CD14-positive monocyte (primary cell): ENCODE results near the gene CYB5RL. TPM values are rescaled to one million over a fixed set of nuclear protein-coding genes. Genes with fewer than 3 reads are reported as not detected.

Source experiments
- DNase-seq, 3 donors: peaks; one replicate each; pipeline ENCODE4 v3.0.0-alpha.2; 2011 to 2022
- H2AFZ ChIP-seq: 2 replicates; pipeline ENCODE4 v1.6.0; 2012; ENCODE audit warnings: mild to moderate bottlenecking, low read depth, low read length, inconsistent platforms; ENCODE audit not compliant: insufficient read depth, poor library complexity, severe bottlenecking
- H3K27ac ChIP-seq, 2 donors: 1 replicate in 1 of 2; 2 replicates in 1 of 2; pipeline ENCODE4 v1.5.1; 2012 to 2013; ENCODE audit warnings: low read length in 2 of 2, control low read depth in 1 of 2, inconsistent platforms in 1 of 2, low read depth in 1 of 2, mild to moderate bottlenecking in 1 of 2
- H3K27me3 ChIP-seq, 2 donors: one replicate each; pipeline versions ENCODE4 v1.6.0 to v1.6.1; 2011 to 2013; ENCODE audit warnings: low read length in 2 of 2; ENCODE audit not compliant: control insufficient read depth in 2 of 2, insufficient read depth in 2 of 2
- H3K36me3 ChIP-seq, 2 donors: replicated peaks in 1 of 2; 1 replicate in 1 of 2; 2 replicates in 1 of 2; pipeline versions ENCODE4 v1.5.1 to v1.6.1; 2012 to 2013; ENCODE audit warnings: low read length in 2 of 2, control low read depth in 1 of 2, inconsistent platforms in 1 of 2, mild to moderate bottlenecking in 1 of 2; ENCODE audit not compliant: insufficient read depth in 2 of 2, control insufficient read depth in 1 of 2
- H3K4me1 ChIP-seq, 2 donors: 1 replicate in 1 of 2; 2 replicates in 1 of 2; pipeline versions ENCODE4 v1.5.1 to v1.6.1; 2012 to 2013; ENCODE audit warnings: low read length in 2 of 2, control low read depth in 1 of 2, inconsistent platforms in 1 of 2, mild to moderate bottlenecking in 1 of 2, moderate library complexity in 1 of 2; ENCODE audit not compliant: insufficient read depth in 2 of 2, control insufficient read depth in 1 of 2
- H3K4me2 ChIP-seq: replicated peaks from 2 replicates; pipeline ENCODE3; 2012; ENCODE audit warnings: low read length, moderate library complexity, mild to moderate bottlenecking; ENCODE audit not compliant: poor library complexity, severe bottlenecking; ENCODE audit errors: extremely low read depth
- H3K4me3 ChIP-seq, 3 experiments: fragments of 200-600 bp in 1 of 3; sonication (generic) in 1 of 3; replicated peaks in 1 of 3; 1 replicate in 2 of 3; 2 replicates in 1 of 3; pipeline ENCODE4 v1.5.1; 2011 to 2013; ENCODE audit warnings: low read length in 3 of 3, mild to moderate bottlenecking in 3 of 3, control low read depth in 2 of 3, low read depth in 2 of 3, inconsistent platforms in 1 of 3, moderate library complexity in 1 of 3
- H3K79me2 ChIP-seq: 2 replicates; pipeline ENCODE4 v1.6.0; 2012; ENCODE audit warnings: mild to moderate bottlenecking, control low read depth, inconsistent platforms, low read length, moderate library complexity; ENCODE audit not compliant: insufficient read depth
- H3K9ac ChIP-seq: 2 replicates; pipeline ENCODE4 v1.6.0; 2017; ENCODE audit warnings: low read length, mild to moderate bottlenecking; ENCODE audit not compliant: insufficient read depth, poor library complexity, severe bottlenecking
- H3K9me3 ChIP-seq, 2 donors: replicated peaks in 1 of 2; 1 replicate in 1 of 2; 2 replicates in 1 of 2; pipeline versions ENCODE4 v1.5.1 to v1.6.1; 2012 to 2013; ENCODE audit warnings: low read length in 2 of 2, control low read depth in 1 of 2; ENCODE audit not compliant: control insufficient read depth in 1 of 2, insufficient read depth in 1 of 2
- H4K20me1 ChIP-seq: 2 replicates; pipeline ENCODE4 v1.6.0; 2012; ENCODE audit warnings: mild to moderate bottlenecking, low read length, control low read depth, moderate library complexity; ENCODE audit not compliant: insufficient read depth
- H3K27ac Mint-ChIP-seq, 7 donors: one replicate each; pipeline ENCODE4 v1.8.0; 2020; ENCODE audit warnings: mild to moderate bottlenecking in 7 of 7, mixed read lengths in 7 of 7, moderate library complexity in 6 of 7, inconsistent platforms in 2 of 7
- H3K27me3 Mint-ChIP-seq, 3 donors: one replicate each; pipeline ENCODE4 v1.8.0; 2021 to 2022; ENCODE audit warnings: low read depth in 3 of 3, mild to moderate bottlenecking in 3 of 3, mixed read lengths in 3 of 3, moderate library complexity in 3 of 3, inconsistent platforms in 1 of 3
- H3K36me3 Mint-ChIP-seq, 2 donors: one replicate each; pipeline ENCODE4 v1.8.0; 2020; ENCODE audit warnings: mixed read lengths in 2 of 2, inconsistent platforms in 1 of 2, mild to moderate bottlenecking in 1 of 2
- H3K4me1 Mint-ChIP-seq: one replicate; pipeline ENCODE4 v1.8.0; 2020; ENCODE audit warnings: mild to moderate bottlenecking, mixed read lengths
- H3K4me3 Mint-ChIP-seq, 2 donors: one replicate each; pipeline ENCODE4 v1.8.0; 2020; ENCODE audit warnings: mild to moderate bottlenecking in 2 of 2, mixed read lengths in 2 of 2, moderate library complexity in 1 of 2
- H3K9me3 Mint-ChIP-seq, 7 donors: one replicate each; pipeline ENCODE4 v1.8.0; 2020 to 2022; ENCODE audit warnings: mixed read lengths in 7 of 7, mild to moderate bottlenecking in 6 of 7, moderate library complexity in 6 of 7, inconsistent platforms in 2 of 7
- CTCF ChIP-seq: fragments of 200-600 bp; IDR thresholded peaks from one replicate; pipeline ENCODE4 v1.8.0; 2022; ENCODE audit warnings: antibody characterized with exemption, mild to moderate bottlenecking
- WGBS: methylation state at CpG from one replicate; pipeline ENCODE4 v1.1.5; 2013; ENCODE audit warnings: missing lambda C conversion rate; ENCODE audit not compliant: insufficient coverage; 5-methylcytosine and 5-hydroxymethylcytosine counted together
- intact Hi-C, 2 donors: fragments of 100-400 bp; cut with micrococcal nuclease; formaldehyde crosslinking; loops; one replicate each; pipeline versions ENCODE4 v1.15.0 to v1.15.1; 2023
- polyA plus RNA-seq, 3 donors: library from polyadenylated mRNA; depleted of rRNA in 1 of 3; unstranded in 2 of 3; stranded (reverse) in 1 of 3; fragments of 300-500 nt in 2 of 3; fragments of >200 nt in 1 of 3; fragmentation: Illumina TruSeq in 2 of 3; gene quantifications; 1 replicate in 2 of 3; 2 replicates in 1 of 3; pipeline ENCODE4 v1.2.3, GENCODE V29; 2012 to 2021

CYB5RL gene
- polyA plus RNA-seq, 3 donors, result 0.76 to 3.9 (median 1.5) TPM

- Histone ChIP-seq H3K9ac (no peak overlapping the region), H2AFZ (no peak overlapping the region), H3K4me1 (peaks cover 4% of the 10 kb centered on the region in 2 donors), H3K4me3 (no peak overlapping the region), H3K27me3 (no peaks in the 10 kb centered on the region), H3K4me2 (no peak overlapping the region), H3K36me3 (no peaks in the 10 kb centered on the region), H4K20me1 (no peaks in the 10 kb centered on the region), H3K79me2 (no peaks in the 10 kb centered on the region), H3K27ac (no peak overlapping the region), H3K9me3 (no peaks in the 10 kb centered on the region)
- DNase-seq, result no peak
- Mint-ChIP-seq H3K9me3 (peaks cover 0 to 7% (median 0%) of the 10 kb centered on the region in 7 donors), H3K4me3 (no peak overlapping the region), H3K27me3 (peaks cover 0 to 4% (median 0%) of the 10 kb centered on the region in 3 donors), H3K4me1 (peaks cover 10% of the 10 kb centered on the region), H3K27ac (peak overlapping the region in 1 of 7 donors; percentile 51), H3K36me3 (no peaks in the 10 kb centered on the region)
- no peak for TF ChIP-seq CTCF
- intact Hi-C loops, result no loop called here
- 94% methylated on average over 5 of the region's 5 CpGs for WGBS
These were observed 48.8 kb downstream of the CYB5RL start for GRCh38 chr1:54151013-54151412.

Other genes with a start within 250 kb of the CYB5RL start
- gene LDLRAD1, start 181.8 kb downstream of the CYB5RL start, polyA plus RNA-seq, result not detected
- gene TMEM59, start 146.8 kb downstream of the CYB5RL start, polyA plus RNA-seq, result 100 to 1,000 TPM; 169 to 925 (median 831) TPM
- gene TCEANC2, start 146.4 kb downstream of the CYB5RL start, polyA plus RNA-seq, result 1 to 10 TPM; 3.0 to 6.7 (median 3.8) TPM
- gene CDCP2, start 47.0 kb downstream of the CYB5RL start, polyA plus RNA-seq, result under 1 TPM in 1 of 3 donors, not detected in 2; 0.09 TPM
- gene MRPL37, start 137 bp upstream of the CYB5RL start, polyA plus RNA-seq, result 10 to 100 TPM in 2 of 3 donors, 1 to 10 TPM in 1; 7.5 to 47.8 (median 42.5) TPM
- 10 to 100 TPM in 1 of 3 donors, 1 to 10 TPM in 2; 4.1 to 30.7 (median 4.3) TPM for gene SSBP3, start 206.4 kb upstream of the CYB5RL start, polyA plus RNA-seq